Heart left ventricle (tissue), 13 donors: Measurements from ENCODE around the gene LGR6.

Experiments used
- POLR2A ChIP-seq, 2 donors: fragments of 450-650 bp; IDR thresholded peaks; one replicate each; pipeline ENCODE4 v1.6.1; 2017; ENCODE audit warnings: antibody characterized with exemption in 2 of 2, mild to moderate bottlenecking in 2 of 2, moderate library complexity in 2 of 2
- TF ChIP-seq, protein P1 (sequence below), 12 donors: fragments of 200-600 bp; sonication (generic) in 4 of 12; IDR thresholded peaks; one replicate each; pipeline versions ENCODE4 v1.5.0 to v1.8.0; 2018 to 2022; ENCODE audit warnings: antibody characterized with exemption in 12 of 12, mild to moderate bottlenecking in 5 of 12
- donor health status: ischemic (EF 13 %, LVEDD 7.1; RV severe dilation, severe dysfunction).
- donor health status: DM: no; HTN: yes; CAD: no.
- donor health status: DM: no; HTN: no; CAD: no.
- donor health status: ischemic (EF 25% LVEDD 6.9; RV normal size, moderate dysfunction).
- donor health status: ischemic (EF 25% LVEDD 5.7; RV mildly dilated, moderate dysfunction).
- donor health status: ischemic (EF 35%, LVEDD 5.7; RV mildly dilated, moderate dysfunction).
- donor health status: nonischemic (EF 11% LVEDD 7.7; RV severe dilation, severe dysfunction).
- donor health status: DM: yes; HTN: yes; CAD: no.
- donor health status: PGD.
- donor health status: ischemic (EF 29% LVEDD 5.4; RV normal size, mild dysfunction).
- donor health status: nonischemic (EF 23%, LVEDD 6.1; RV moderate dilation, normal function).

GRCh38 chr1:202361224-202361623 is 167.6 kb downstream of the LGR6 start:
- TF ChIP-seq, protein P1, sequence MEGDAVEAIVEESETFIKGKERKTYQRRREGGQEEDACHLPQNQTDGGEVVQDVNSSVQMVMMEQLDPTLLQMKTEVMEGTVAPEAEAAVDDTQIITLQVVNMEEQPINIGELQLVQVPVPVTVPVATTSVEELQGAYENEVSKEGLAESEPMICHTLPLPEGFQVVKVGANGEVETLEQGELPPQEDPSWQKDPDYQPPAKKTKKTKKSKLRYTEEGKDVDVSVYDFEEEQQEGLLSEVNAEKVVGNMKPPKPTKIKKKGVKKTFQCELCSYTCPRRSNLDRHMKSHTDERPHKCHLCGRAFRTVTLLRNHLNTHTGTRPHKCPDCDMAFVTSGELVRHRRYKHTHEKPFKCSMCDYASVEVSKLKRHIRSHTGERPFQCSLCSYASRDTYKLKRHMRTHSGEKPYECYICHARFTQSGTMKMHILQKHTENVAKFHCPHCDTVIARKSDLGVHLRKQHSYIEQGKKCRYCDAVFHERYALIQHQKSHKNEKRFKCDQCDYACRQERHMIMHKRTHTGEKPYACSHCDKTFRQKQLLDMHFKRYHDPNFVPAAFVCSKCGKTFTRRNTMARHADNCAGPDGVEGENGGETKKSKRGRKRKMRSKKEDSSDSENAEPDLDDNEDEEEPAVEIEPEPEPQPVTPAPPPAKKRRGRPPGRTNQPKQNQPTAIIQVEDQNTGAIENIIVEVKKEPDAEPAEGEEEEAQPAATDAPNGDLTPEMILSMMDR (IDR thresholded peaks at IDR 0.05) = no peak
- no peak for TF ChIP-seq POLR2A (IDR thresholded peaks at IDR 0.05)
